Body of pancreas (tissue), 4 donors: ENCODE measurements around the gene ANKRD55. TPM values are rescaled to one million over a fixed set of nuclear protein-coding genes. Genes with fewer than 3 reads are reported as not detected.

Source experiments
- ATAC-seq: fragments of 150-250 bp; one replicate; pipeline ENCODE4 v1.9.1; 2016
- DNase-seq, 4 donors: peaks; one replicate each; pipeline ENCODE4 v3.0.0-alpha.2; 2019
- H3K27ac ChIP-seq, 4 donors: fragments of 200-600 bp; sonication (generic); 1 replicate in 3 of 4; 2 replicates in 1 of 4; pipeline versions ENCODE4 v1.5.1 to v1.6.1; 2016 to 2019; ENCODE audit warnings: mild to moderate bottlenecking in 1 of 4, mixed read lengths in 1 of 4, moderate library complexity in 1 of 4
- H3K27me3 ChIP-seq, 2 donors: fragments of 200-600 bp; sonication (generic); one replicate each; pipeline ENCODE4 v1.6.0; 2016; ENCODE audit warnings: mild to moderate bottlenecking in 1 of 2
- H3K36me3 ChIP-seq, 2 donors: fragments of 200-600 bp; sonication (generic); replicated peaks in 1 of 2; 2 replicates each; pipeline ENCODE4 v1.5.1; 2016; ENCODE audit warnings: low read depth in 2 of 2; ENCODE audit not compliant: insufficient read depth in 1 of 2
- H3K4me1 ChIP-seq: fragments of 200-600 bp; sonication (generic); one replicate; pipeline ENCODE4 v1.6.0; 2016
- H3K4me3 ChIP-seq, 2 donors: fragments of 200-600 bp; sonication (generic); 1 replicate in 1 of 2; 2 replicates in 1 of 2; pipeline ENCODE4 v1.5.1; 2016 to 2019
- H3K9me3 ChIP-seq, 3 donors: fragments of 200-600 bp; sonication (generic); 1 replicate in 2 of 3; 2 replicates in 1 of 3; pipeline ENCODE4 v1.5.1; 2016
- CTCF ChIP-seq, 7 experiments: fragments of 450-650 bp in 4 of 7; fragments of 200-600 bp in 3 of 7; sonication (generic) in 3 of 7; IDR thresholded peaks; one replicate each; pipeline ENCODE4 v1.5.1; 2016 to 2019; ENCODE audit warnings: antibody characterized with exemption in 7 of 7
- POLR2A ChIP-seq, 3 donors: fragments of 450-650 bp; IDR thresholded peaks; one replicate each; pipeline ENCODE4 v1.6.1; 2016; ENCODE audit warnings: antibody characterized with exemption in 3 of 3, mild to moderate bottlenecking in 2 of 3
- WGBS, 2 donors: methylation state at CpG; one replicate each; pipeline ENCODE4 v1.1.5; 2017; 5-methylcytosine and 5-hydroxymethylcytosine counted together
- intact Hi-C: fragments of 100-400 bp; cut with DNase I; formaldehyde crosslinking; loops from one replicate; pipeline ENCODE4 v1.15.1; 2023
- total RNA-seq, 2 donors: library from RNA; depleted of rRNA; stranded (reverse); fragments of >200 nt; gene quantifications; one replicate each; pipeline ENCODE4 v1.1.0, GENCODE V29; 2016

Gene ANKRD55
- total RNA-seq, 2 donors from 2014 or later = not detected

- TF ChIP-seq POLR2A (IDR thresholded peaks at IDR 0.05) (no peak), CTCF (IDR thresholded peaks at IDR 0.05) (no peak)
- no peaks in the 10 kb centered on the region for H3K27me3 ChIP-seq
- no peak overlapping the region for H3K27ac ChIP-seq
- H3K36me3 ChIP-seq = no peaks in the 10 kb centered on the region
- H3K4me1 ChIP-seq = no peaks in the 10 kb centered on the region
- intact Hi-C loops = no loop called here
- H3K9me3 ChIP-seq = no peaks in the 10 kb centered on the region
- no peak overlapping the region for H3K4me3 ChIP-seq
- DNase-seq (no peak), ATAC-seq (no peak)
- WGBS, 2 donors = 72 to 89% methylated on average over 1 of the region's 1 CpG
Observed at GRCh38 chr5:56195016-56195415, 38.1 kb downstream of the ANKRD55 start.

- Histone ChIP-seq H3K27ac (no peak overlapping the region), H3K4me1 (no peaks in the 10 kb centered on the region), H3K9me3 (no peaks in the 10 kb centered on the region), H3K4me3 (no peak overlapping the region), H3K27me3 (no peaks in the 10 kb centered on the region), H3K36me3 (no peaks in the 10 kb centered on the region)
- no peak for DNase-seq
- TF ChIP-seq CTCF (IDR thresholded peaks at IDR 0.05) (no peak), POLR2A (IDR thresholded peaks at IDR 0.05) (no peak)
- WGBS, 2 donors = 88 to 90% methylated on average over 14 to 16 of the region's 16 CpGs
- intact Hi-C loops = no loop called here
- ATAC-seq = no peak
Observed at GRCh38 chr5:56192246-56192645, 40.9 kb downstream of the ANKRD55 start.

GRCh38 chr5:56191656-56192055 lies 41.5 kb downstream of the ANKRD55 start:
- ATAC-seq (no peak), DNase-seq (no peak)
- 73 to 93% methylated on average over 3 of the region's 3 CpGs for WGBS, 2 donors
- intact Hi-C loops = no loop called here
- TF ChIP-seq POLR2A (IDR thresholded peaks at IDR 0.05) (no peak), CTCF (IDR thresholded peaks at IDR 0.05) (no peak)
- no peaks in the 10 kb centered on the region for H3K27me3 ChIP-seq
- no peaks in the 10 kb centered on the region for H3K36me3 ChIP-seq
- no peaks in the 10 kb centered on the region for H3K4me1 ChIP-seq
- no peak overlapping the region for H3K27ac ChIP-seq
- no peak overlapping the region for H3K4me3 ChIP-seq
- H3K9me3 ChIP-seq = no peaks in the 10 kb centered on the region

GRCh38 chr5:56190497-56190896 lies 42.6 kb downstream of the ANKRD55 start:
- Histone ChIP-seq H3K36me3 (no peaks in the 10 kb centered on the region), H3K27me3 (no peaks in the 10 kb centered on the region), H3K4me3 (no peak overlapping the region), H3K9me3 (no peaks in the 10 kb centered on the region), H3K4me1 (no peaks in the 10 kb centered on the region), H3K27ac (no peak overlapping the region)
- ATAC-seq (no peak), DNase-seq (peak in 3 of 4 donors; percentile 20 to 71 (median 28))
- 72 to 76% methylated on average over 2 of the region's 2 CpGs for WGBS, 2 donors
- intact Hi-C loops = no loop called here
- TF ChIP-seq POLR2A (IDR thresholded peaks at IDR 0.05) = no peak
- TF ChIP-seq CTCF (IDR thresholded peaks at IDR 0.05) = no peak

DNA sequence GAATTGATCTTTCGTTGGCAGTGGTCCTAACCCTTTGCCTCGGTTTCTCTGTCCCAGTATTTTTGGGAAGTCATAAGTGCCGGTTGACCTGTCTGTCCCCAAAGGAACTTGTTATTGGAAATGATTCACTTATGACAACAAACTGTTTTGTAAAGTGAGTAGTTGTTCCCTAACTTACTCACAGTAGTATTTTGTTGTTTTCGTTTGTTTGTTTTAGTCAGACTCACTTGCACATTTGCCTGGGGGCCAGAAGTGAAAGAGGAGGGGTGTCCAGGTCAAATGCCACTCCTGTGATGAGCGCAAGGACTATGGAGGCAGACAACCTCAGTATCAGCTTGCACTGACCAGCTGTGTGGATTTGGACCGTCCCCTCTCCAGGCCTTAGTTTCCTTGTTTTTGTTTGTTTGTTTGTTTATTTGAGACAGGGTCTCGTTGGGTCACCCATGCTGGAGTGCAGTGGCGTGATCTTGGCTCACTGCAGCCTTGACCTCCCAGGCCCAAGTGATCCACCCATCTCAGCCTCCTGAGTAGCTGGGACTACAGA lies 47.3 kb downstream of the ANKRD55 start:
- no peak overlapping the region for H3K27ac ChIP-seq
- no peaks in the 10 kb centered on the region for H3K36me3 ChIP-seq
- DNase-seq = no peak
- WGBS, 2 donors = 90 to 93% methylated on average over 8 of the region's 8 CpGs
- H3K4me3 ChIP-seq = no peak overlapping the region
- H3K9me3 ChIP-seq = no peaks in the 10 kb centered on the region
- no peaks in the 10 kb centered on the region for H3K4me1 ChIP-seq
- ATAC-seq = no peak
- no peak for TF ChIP-seq CTCF (IDR thresholded peaks at IDR 0.05)
- TF ChIP-seq POLR2A (IDR thresholded peaks at IDR 0.05) = no peak
- intact Hi-C loops = loop anchor here (10.0 kb wide), 1 partner anchor 211 kb away; no protein-coding TSS in a partner anchor
- no peaks in the 10 kb centered on the region for H3K27me3 ChIP-seq
